CD1c-positive myeloid dendritic cell (primary cell): ENCODE data around the gene NUAK1.

Source experiments
- DNase-seq: peaks from one replicate; pipeline ENCODE4 v3.0.0-alpha.2; 2016; ENCODE audit errors: extremely low spot score

NUAK1 gene

DNA sequence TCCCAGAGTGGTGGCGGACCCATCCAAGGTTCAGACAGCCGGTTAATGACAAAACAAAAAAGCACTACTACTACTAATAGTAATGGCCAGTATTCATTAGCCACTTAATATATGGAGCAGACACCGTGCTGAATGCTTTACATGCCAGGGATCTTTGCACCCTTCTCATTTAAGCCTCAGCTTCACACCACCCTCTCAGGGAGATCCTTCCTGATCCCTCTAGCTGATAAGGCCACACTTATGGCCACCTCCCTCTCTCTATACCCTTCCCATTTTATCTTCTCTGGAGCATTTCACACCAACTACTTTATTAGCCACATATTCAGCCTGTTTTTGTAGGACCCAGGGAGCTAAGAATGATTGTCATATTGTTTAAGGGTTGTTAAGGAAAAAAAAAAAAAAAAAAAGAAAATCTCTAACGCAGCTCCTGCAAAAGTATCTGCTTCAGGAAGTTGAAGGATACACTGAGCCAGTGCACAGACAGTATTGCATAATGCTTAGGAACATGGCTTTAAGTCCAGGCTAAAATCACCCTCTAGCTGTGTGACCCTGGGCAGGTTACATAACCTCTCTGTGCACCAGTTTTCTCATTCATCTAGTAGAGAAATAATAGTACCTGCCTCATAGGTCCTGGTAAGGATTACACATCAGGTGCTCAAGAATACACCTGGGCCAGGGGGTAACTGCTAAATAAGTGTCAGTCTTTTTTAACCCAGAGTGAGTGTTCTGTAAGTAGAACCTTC, 29.4 kb downstream of the NUAK1 start:
- DNase-seq = no peak

GRCh38 chr12:106108185-106108835, 30.4 kb downstream of the NUAK1 start:
- no peak for DNase-seq

- no peak for DNase-seq
Observed at GRCh38 chr12:106107566-106107965, 31.2 kb downstream of the NUAK1 start.

- no peak for DNase-seq
Observed at GRCh38 chr12:106106892-106107291, 31.9 kb downstream of the NUAK1 start.

- DNase-seq = no peak
Observed at GRCh38 chr12:106106061-106106566, 32.6 kb downstream of the NUAK1 start.

DNA sequence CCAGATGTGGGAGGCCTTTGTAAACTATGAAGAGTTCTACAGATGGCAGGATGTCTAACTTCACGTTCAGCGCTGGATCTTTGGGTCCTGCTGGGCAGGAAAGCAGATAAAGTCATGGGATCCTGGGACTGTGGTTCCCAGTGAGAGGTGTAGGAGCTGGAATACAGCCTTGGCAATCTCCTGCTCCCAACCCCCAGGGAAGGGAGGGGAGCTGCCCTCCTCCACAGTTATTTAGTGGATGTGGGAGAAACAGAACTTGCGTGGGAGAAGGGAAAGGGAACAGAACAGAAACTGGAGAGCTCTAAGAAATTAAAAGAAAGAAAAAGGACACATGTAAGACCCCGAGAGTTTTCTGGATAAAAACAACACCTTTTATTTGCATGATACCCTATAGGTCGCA, 37.0 kb downstream of the NUAK1 start:
- DNase-seq = no peak

- DNase-seq = no peak
Observed at GRCh38 chr12:106098691-106099200, 40.0 kb downstream of the NUAK1 start.

DNA sequence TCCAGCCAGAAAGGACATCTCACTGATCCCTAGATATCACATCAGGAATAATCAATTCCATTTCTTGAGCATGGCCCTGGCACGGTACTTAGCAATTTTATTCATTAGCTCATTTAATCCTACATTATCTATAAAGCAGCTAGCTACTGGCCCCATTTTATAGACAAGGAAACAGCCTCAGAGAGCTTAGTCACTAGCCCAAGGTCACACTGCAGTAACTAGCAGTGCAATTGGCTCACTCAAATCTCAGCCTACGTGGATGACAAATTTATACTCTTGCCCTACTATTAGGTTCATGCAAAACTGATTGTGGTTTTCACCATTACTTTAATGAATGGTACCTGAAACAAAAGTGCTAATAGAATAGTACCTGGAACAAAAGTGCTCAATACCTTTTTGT, 41.7 kb downstream of the NUAK1 start:
- DNase-seq = no peak

- DNase-seq = no peak
Observed at GRCh38 chr12:106096376-106096775, 42.4 kb downstream of the NUAK1 start.

- DNase-seq = no peak
Observed at GRCh38 chr12:106094304-106094703, 44.5 kb downstream of the NUAK1 start.

- no peak for DNase-seq
Observed at GRCh38 chr12:106093246-106093645, 45.5 kb downstream of the NUAK1 start.

DNA sequence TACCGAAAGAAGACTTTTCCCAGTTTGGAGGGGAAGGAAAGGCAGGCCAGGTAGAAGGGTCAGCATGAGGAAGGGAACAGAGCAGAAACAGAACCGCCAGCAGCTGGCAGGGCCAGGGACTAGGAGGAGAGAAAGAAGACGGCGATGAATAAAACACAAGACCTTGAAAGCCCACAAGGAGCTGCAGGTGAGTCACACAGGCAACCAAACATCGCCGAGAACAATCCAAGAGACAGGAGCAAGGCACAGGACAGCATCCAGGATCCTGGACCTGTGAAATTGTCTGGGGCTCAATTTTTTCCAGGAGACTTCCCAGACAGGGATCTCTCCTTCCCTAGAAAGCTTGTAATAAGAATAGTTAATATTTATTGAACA, 47.3 kb downstream of the NUAK1 start:
- no peak for DNase-seq

DNA sequence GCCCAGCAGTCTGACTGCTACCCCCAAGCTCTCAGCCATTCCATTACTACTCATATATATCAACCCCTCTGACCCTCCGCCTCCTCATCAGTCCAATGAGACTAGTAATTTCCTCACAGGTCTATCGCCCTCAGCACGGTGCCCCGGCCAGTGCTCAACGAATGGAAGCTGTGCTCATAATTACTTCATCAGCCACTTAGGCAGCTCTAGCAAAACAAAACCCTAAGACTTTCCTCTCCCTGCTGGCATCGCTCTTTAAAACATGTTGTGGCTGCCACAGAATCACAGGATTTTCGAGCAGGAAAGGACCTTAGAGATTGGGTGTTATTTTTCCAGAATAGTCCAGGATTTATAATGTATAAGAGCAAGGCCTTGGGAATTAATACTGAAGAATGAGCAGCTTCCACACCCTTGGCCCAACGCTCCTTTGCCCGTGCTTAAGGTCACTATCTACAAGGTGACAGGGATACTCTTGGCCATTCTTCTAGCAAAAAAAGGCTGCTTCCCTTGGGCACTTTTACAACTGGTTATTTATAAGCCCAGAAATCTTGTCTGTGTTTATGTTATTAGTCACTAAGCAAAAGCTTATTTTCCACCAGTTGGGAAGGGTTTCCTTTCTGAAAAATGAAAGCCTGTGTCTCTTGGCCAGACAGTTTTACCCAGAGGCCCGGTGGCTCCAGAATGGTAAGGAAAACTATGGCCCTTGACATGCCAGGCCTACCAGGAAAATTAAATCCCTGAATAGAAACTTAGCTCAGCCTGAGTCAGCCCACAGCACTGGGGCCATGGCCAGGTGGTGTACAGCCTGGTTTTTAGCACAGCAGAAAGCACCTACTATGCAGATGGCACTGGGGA, 47.9 kb downstream of the NUAK1 start:
- DNase-seq = no peak

DNA sequence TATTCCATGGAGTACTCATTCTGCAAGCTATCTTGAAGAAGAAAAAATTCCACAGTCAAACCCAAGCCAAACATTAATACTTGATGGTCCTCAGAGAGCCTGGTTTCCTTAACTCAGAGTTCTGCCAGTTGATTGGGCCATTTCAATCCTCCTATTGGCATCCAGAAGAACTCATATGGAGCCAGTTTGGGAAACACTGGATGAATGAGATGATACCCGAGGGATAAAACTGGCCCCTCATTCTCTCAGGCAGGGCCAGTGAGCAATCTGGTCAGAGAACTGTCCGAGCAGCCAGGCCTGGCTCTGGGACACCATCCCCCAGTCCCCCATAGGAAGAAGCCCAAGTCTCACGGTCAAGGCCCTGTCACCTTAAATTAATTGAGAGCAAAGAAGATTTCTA, 48.8 kb downstream of the NUAK1 start:
- DNase-seq = no peak

DNA sequence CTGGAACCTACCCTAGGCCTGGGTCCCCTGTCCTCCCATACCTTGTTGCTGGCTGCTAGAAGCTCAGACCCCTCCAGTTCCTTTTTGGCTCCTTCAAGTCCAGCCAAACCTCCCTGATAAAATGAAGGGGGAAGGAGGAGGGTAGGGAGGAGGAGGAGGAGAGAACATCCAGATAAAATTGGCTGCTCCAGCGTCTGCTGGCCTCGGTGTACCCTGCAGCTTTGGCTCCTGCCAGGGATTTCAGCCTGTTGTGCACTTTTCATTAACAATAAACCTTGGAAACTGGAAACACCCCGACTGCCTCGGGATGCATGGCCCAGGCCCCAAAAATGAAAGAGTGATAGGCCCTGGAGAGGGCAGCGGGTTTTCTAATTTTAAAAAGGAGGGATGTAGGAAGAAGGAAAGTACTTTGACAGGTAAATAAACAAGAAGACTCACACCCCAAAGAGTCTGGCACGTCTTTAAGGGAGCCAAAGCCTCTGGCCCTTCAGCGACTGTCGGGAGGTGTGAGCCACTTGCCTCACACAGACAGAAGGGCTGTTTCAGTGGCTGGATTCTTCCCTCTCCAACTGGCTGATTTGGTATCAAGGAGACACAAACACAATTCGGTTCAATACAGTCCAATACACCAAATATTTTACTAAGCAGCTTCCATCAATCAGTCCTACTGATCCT, 49.8 kb downstream of the NUAK1 start:
- no peak for DNase-seq

- DNase-seq = no peak
Observed at GRCh38 chr12:106088246-106088808, 50.4 kb downstream of the NUAK1 start.

GRCh38 chr12:106086696-106087095, 52.1 kb downstream of the NUAK1 start:
- no peak for DNase-seq

DNA sequence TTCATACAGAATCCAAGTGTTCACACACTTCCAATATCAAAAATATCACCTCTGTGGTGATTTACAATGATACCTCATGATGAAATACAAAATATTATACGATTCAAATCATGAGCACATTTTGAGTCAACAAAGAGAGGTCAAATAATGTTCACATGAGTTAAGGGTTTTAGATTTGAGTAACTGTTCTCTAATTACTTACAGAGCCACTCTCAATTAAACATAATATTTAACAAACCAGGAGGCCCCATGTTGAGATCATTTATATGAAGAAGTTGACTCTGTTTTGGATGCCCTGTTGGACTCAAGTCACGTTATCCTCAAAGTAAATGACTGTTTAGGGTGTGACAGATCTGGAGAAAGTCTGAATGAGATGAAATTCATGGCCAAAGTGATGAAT, 53.5 kb downstream of the NUAK1 start:
- DNase-seq = no peak

- no peak for DNase-seq
Observed at GRCh38 chr12:106084759-106085158, 54.0 kb downstream of the NUAK1 start.

DNA sequence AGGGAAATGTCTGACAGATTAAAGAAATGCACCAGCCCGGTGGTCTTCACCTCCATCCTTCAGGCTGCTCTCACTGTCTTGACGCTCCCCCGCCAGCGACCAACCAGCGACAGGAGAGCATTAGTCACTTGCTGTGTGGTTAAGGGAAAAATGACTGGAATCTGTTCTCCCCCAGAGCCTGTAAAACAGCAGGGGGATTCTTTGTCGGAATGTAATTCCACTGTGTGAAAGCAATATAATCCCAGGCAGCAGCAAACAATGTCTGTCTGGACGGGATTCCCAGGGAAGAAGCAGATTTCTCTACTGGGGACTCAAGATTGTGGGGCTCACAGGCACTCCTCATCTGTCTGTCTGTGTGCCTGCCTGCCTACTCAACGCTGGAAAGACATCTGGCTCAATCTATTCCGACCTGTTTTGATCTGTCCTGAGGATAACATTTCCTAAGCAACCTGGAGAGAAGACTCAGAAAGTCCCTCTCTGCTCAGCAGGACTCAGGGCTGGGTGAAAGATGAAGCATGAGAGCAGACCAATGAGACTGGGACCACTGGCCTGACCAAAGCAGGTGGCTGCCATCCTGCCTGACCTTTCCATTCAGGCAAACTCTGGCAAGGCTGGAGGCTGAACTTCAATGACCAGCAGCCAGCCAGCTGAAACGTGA, 54.6 kb downstream of the NUAK1 start:
- DNase-seq = no peak
